LNCAP (cell line): Measurements from ENCODE around the gene TEX13D.

Source experiments
- TF ChIP-seq, protein P1 (sequence below): fragments of 450-650 bp; IDR thresholded peaks from 2 replicates; pipeline ENCODE4 v1.5.1; 2017; ENCODE audit warnings: mild to moderate bottlenecking

Gene TEX13D

DNA sequence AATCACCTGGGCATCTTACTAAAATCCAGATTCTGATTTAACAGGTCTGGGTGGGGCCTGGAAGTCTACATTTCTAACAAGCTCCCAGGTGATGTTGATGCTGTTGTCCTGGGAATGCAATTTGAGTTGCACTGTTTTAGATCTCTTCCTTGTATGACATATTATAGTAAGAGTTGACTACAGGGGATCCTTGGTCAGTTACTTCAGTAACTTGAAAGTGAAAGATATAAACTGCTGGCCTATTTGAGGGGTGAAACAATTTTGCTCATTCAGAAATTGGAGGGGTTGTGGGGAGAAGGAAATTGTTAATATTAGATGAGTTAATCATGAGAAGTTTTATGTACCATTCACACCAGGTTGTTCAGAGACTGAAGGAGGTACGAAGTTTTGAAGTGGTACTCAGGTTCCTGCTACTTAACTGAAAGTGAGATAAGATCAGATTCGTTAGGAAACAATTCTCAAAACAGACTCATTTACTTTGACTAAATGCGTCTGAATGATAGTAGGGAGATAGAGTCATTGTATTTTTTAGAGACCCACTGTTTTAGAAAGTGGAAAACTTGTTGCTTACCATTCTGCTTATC lies 26.4 kb downstream of the TEX13D start:
- TF ChIP-seq, protein P1, sequence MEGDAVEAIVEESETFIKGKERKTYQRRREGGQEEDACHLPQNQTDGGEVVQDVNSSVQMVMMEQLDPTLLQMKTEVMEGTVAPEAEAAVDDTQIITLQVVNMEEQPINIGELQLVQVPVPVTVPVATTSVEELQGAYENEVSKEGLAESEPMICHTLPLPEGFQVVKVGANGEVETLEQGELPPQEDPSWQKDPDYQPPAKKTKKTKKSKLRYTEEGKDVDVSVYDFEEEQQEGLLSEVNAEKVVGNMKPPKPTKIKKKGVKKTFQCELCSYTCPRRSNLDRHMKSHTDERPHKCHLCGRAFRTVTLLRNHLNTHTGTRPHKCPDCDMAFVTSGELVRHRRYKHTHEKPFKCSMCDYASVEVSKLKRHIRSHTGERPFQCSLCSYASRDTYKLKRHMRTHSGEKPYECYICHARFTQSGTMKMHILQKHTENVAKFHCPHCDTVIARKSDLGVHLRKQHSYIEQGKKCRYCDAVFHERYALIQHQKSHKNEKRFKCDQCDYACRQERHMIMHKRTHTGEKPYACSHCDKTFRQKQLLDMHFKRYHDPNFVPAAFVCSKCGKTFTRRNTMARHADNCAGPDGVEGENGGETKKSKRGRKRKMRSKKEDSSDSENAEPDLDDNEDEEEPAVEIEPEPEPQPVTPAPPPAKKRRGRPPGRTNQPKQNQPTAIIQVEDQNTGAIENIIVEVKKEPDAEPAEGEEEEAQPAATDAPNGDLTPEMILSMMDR = no peak

DNA sequence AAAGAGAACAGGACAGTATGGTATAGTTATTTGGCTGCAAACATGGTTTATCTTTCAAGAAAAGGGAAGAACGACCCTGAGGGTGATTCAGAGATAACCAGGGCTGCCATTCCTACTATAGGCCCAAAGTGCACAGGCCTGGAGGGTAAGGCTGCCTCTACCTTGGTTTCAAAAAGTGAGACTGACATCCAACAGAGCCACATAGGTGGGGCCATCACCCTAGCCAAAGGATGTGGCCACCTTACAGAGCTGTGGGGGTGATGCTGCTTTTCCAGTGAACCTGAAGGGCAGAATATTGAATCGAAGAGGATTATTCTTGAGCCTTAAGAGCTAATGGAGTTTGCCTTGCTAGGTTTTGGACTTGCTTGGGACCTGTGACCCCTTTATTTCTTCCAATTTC lies 29.6 kb downstream of the TEX13D start:
- TF ChIP-seq, protein P1 = no peak

DNA sequence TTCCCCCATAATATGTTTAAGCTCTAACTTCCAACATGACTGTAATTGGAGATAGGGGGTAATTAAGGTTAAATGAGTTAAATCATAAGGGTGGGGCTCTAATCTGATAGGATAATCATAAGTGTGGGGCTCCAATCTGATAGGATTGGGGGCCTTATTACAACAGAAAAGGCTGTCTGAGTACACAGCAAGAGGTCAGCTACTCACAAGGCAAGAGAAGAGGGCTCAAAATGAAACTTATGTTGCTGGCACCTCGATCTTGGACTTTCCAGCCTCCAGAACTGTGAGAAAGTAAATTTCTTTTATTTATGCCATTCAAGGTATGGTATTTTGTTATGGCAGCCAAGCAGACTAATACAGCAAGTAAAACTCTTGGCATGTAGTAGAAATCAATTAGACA lies 30.3 kb downstream of the TEX13D start:
- TF ChIP-seq, protein P1 = no peak

DNA sequence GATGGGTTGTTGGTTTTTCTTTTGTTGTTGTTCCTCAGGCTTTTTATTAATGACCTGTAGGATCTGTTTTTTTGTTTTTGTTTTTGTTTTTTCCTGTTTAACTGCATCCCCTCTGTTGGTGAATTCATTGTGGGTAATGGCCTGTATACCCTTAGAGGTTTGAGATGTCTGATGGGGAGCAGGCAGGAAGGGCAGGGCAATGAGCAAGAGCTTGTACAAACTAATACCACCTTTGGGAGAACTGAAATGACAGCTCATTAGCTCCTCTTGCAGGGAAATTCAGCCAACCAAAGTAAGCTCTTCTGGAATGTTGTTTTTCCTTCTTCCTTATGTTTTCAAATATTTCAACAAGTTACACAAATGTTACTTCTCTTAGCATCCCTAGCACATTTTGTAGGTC lies 37.3 kb downstream of the TEX13D start:
- TF ChIP-seq, protein P1 = no peak

DNA sequence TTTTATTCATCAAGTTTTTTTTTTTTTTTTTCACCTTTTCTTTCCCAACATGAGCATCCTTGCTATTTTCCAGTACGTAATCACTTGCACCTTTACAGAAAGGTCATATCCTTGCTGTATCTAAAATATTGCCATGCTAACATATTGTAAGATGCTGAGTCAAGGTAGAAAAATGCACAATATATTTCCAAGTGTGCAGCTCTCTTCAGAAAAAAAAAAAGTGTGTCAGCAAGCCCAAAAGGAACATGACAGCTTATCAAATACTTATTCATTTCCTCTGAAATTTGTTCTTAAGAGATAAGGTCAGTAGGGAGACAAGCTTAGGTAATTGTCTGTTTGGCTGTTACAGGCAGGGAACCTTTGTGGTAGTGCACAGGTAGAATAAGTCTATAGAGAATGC lies 40.9 kb downstream of the TEX13D start:
- TF ChIP-seq, protein P1 = no peak

DNA sequence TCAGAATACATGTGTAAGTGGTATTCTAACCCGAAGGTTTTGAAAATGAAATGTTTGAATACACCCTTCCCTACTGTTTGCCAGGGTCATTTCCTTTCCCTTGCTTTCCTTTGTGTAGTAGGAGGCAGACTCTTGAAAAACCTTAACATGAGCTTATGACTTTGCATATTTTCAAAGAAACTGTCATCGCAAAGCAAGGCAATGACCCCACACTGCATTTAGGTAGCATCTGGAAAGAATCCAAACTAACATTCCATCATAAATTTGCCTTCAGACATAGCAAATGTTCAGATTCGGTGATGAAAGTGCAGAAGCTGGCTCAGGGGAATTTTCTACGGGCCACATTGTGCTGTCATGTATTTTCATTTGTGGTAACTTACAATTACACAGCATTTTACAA lies 46.2 kb downstream of the TEX13D start:
- TF ChIP-seq, protein P1 = no peak

DNA sequence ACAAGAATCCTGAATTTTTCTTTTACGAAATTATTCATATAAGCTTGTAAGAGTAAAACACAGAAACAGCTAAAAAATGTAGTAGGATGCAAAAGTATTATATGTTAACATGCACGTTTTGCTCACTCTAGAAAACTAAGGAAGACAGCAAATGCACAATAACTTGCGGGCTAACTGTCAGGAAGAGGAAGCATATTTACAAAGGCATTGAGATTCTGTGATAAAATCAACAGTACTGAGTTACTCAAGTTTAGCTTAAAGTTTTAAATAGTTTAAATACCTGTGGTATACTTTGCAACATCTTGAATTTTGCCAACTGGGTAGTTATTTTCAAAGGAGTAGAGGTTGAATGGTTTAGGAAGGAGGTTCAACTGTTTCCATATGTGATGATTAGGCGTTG lies 50.9 kb downstream of the TEX13D start:
- TF ChIP-seq, protein P1 = no peak

DNA sequence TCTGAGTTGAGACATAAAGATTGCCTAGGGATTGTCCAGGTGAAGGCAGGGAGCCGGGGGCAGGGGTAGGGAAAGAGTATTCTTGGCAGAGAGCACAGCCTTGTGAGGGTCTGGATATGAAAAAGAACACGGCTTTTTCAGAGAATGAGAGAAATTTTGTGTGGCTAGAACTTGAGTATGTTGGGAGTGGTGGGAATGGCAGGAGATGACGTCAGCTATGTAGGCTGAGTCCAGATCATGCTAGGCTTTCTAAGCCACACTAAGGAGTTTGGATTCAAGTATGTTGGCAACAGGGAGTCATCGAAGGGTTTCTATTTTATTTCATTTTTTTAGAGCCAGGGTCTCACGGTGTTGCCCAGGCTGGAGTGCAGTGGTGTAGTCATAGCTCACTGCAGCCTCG lies 53.9 kb downstream of the TEX13D start:
- TF ChIP-seq, protein P1 = no peak
